WTC11 (cell line): Measurements from ENCODE around the gene PHKA1. TPM values are rescaled to one million over a fixed set of nuclear protein-coding genes. Genes with fewer than 3 reads are reported as not detected.

Source experiments
- ATAC-seq: fragments of 200-7000 bp; cut with Tn5 transposase; 2 replicates; pipeline ENCODE4 v1.10.0; 2021; ENCODE audit warnings: mild to moderate bottlenecking, moderate library complexity
- CTCF ChIA-PET: fragments of 300-600 bp; sonication (Branson Sonifier 250); formaldehyde crosslinking; loops from one replicate; lab custom pipeline; 2021; ENCODE audit warnings: antibody characterized with exemption; lab: Charles Lee
- POLR2A ChIA-PET: fragments of 350-600 bp; sonication (Branson Sonifier 250); formaldehyde crosslinking; loops from one replicate; lab custom pipeline; 2021; ENCODE audit warnings: antibody characterized with exemption; lab: Charles Lee
- DNase-seq: peaks from one replicate; pipeline ENCODE4 v3.0.0; 2021; ENCODE audit warnings: low spot score
- H3K27ac Mint-ChIP-seq: 2 replicates; pipeline ENCODE4 v1.8.0; 2021; ENCODE audit warnings: mixed read lengths
- H3K27me3 Mint-ChIP-seq: 2 replicates; pipeline ENCODE4 v1.8.0; 2021; ENCODE audit warnings: low read depth, mild to moderate bottlenecking, moderate library complexity, mixed read lengths
- H3K36me3 Mint-ChIP-seq: 2 replicates; pipeline ENCODE4 v1.8.0; 2021; ENCODE audit warnings: mixed read lengths
- H3K4me1 Mint-ChIP-seq: 2 replicates; pipeline ENCODE4 v1.8.0; 2022; ENCODE audit warnings: mixed read lengths
- H3K4me3 Mint-ChIP-seq: 2 replicates; pipeline ENCODE4 v1.8.0; 2021; ENCODE audit warnings: mild to moderate bottlenecking, moderate library complexity, mixed read lengths
- H3K9me3 Mint-ChIP-seq: 2 replicates; pipeline ENCODE4 v1.8.0; 2021; ENCODE audit warnings: mixed read lengths
- CREB1 ChIP-seq: sonication (generic); formaldehyde crosslinking; IDR thresholded peaks from 2 replicates; pipeline ENCODE4 v1.8.0; 2023; ENCODE audit warnings: mild to moderate bottlenecking, missing genetic modification reagents
- ELF4 ChIP-seq: sonication (generic); formaldehyde crosslinking; IDR thresholded peaks from 2 replicates; pipeline ENCODE4 v1.8.1; 2022; ENCODE audit warnings: low read depth, mild to moderate bottlenecking, moderate library complexity, missing genetic modification reagents
- ERG ChIP-seq: fragments of 250-450 bp; sonication (Bioruptor Pico); IDR thresholded peaks from 2 replicates; pipeline ENCODE4 v1.8.0; 2021; ENCODE audit warnings: mild to moderate bottlenecking
- ESRRA ChIP-seq: sonication (generic); formaldehyde crosslinking; IDR thresholded peaks from 2 replicates; pipeline ENCODE4 v1.8.1; 2022; ENCODE audit warnings: mild to moderate bottlenecking, missing genetic modification reagents, borderline replicate concordance
- FOXK1 ChIP-seq: sonication (generic); formaldehyde crosslinking; IDR thresholded peaks from 2 replicates; pipeline ENCODE4 v1.8.0; 2022; ENCODE audit warnings: mild to moderate bottlenecking, moderate library complexity, missing genetic modification reagents
- FOXP4 ChIP-seq: sonication (generic); formaldehyde crosslinking; IDR thresholded peaks from 2 replicates; pipeline ENCODE4 v1.8.0; 2022; ENCODE audit warnings: mild to moderate bottlenecking, missing genetic modification reagents
- JUN ChIP-seq: sonication (generic); formaldehyde crosslinking; IDR thresholded peaks from 2 replicates; pipeline ENCODE4 v1.8.0; 2023; ENCODE audit warnings: mild to moderate bottlenecking, missing genetic modification reagents
- KAT7 ChIP-seq: sonication (generic); formaldehyde crosslinking; IDR thresholded peaks from 2 replicates; pipeline ENCODE4 v1.8.1; 2023; ENCODE audit warnings: missing genetic modification reagents, mild to moderate bottlenecking, borderline replicate concordance
- MXD4 ChIP-seq: fragments of 250-450 bp; sonication (Bioruptor Pico); IDR thresholded peaks from 2 replicates; pipeline ENCODE4 v1.8.0; 2021; ENCODE audit warnings: mild to moderate bottlenecking, moderate library complexity, borderline replicate concordance
- SMAD3 ChIP-seq: sonication (generic); formaldehyde crosslinking; IDR thresholded peaks from 2 replicates; pipeline ENCODE4 v1.8.0; 2022; ENCODE audit warnings: missing genetic modification reagents, mild to moderate bottlenecking, borderline replicate concordance
- ZNF219 ChIP-seq: sonication (generic); formaldehyde crosslinking; IDR thresholded peaks from 2 replicates; pipeline ENCODE4 v1.8.0; 2023; ENCODE audit warnings: missing genetic modification reagents, mild to moderate bottlenecking, borderline replicate concordance
- ZNF396 ChIP-seq: fragments of 250-450 bp; sonication (Bioruptor Pico); IDR thresholded peaks from 2 replicates; pipeline ENCODE4 v1.8.0; 2021; ENCODE audit warnings: mild to moderate bottlenecking, moderate library complexity, borderline replicate concordance
- ZNF425 ChIP-seq: fragments of 250-450 bp; sonication (Bioruptor Pico); conservative IDR thresholded peaks from 2 replicates; pipeline ENCODE4 v1.9.0; 2021; ENCODE audit warnings: mild to moderate bottlenecking
- total RNA-seq: library from RNA; stranded (reverse); gene quantifications from 3 replicates; pipeline ENCODE4 v1.2.3, GENCODE V29; 2021
- TF ChIP-seq, protein P1 (sequence below): fragments of 250-450 bp; sonication (Bioruptor Pico); IDR thresholded peaks from 2 replicates; pipeline ENCODE4 v1.9.0; 2021; ENCODE audit warnings: moderate library complexity, mild to moderate bottlenecking, inconsistent platforms, borderline replicate concordance
- TF ChIP-seq, protein P2 (sequence below): fragments of 250-450 bp; sonication (Bioruptor Pico); IDR thresholded peaks from 2 replicates; pipeline ENCODE4 v1.9.0; 2021; ENCODE audit warnings: mild to moderate bottlenecking
- TF ChIP-seq, protein P3 (sequence below): sonication (generic); formaldehyde crosslinking; IDR thresholded peaks from 2 replicates; pipeline ENCODE4 v1.8.0; 2022; ENCODE audit warnings: mild to moderate bottlenecking, missing genetic modification reagents

Gene PHKA1
- total RNA-seq, 1 experiment from 2014 or later, result 9.9 TPM

DNA sequence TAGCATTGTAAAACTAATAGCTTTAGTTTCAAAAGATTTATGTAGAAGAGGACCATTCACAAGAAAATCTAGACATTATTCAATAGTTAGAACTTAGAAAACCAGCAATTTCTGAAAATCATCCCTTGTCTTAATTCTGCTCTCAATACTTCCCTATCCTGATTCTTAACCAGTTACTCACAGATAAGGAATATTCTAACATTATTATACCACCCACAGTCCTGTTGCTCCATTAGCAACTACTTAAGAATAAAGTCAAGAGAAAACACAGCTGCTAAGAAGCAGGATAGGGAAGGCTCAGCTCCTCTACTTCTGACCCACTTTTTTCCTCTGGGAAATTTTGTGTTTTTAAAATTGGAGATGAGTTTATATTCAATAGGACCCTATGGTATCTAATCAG is 47.7 kb downstream of the PHKA1 start (continued):
- TF ChIP-seq ZNF425 (CRISPR knock-in tag), result no peak

GRCh38 chrX:72663737-72664136 is 50.4 kb downstream of the PHKA1 start:
- TF ChIP-seq KAT7 (no peak), ZNF425 (CRISPR knock-in tag) (no peak)
- TF ChIP-seq, all 79 proteins: peak for 0
- Mint-ChIP-seq H3K4me3 (no peak overlapping the region), H3K9me3 (no peaks in the 10 kb centered on the region), H3K27me3 (no peaks in the 10 kb centered on the region), H3K27ac (no peak overlapping the region), H3K36me3 (no peaks in the 10 kb centered on the region), H3K4me1 (no peaks in the 10 kb centered on the region)
- DNase-seq (no peak), ATAC-seq (no peak)
- POLR2A ChIA-PET, result no interaction called here
- CTCF ChIA-PET, result no interaction called here

DNA sequence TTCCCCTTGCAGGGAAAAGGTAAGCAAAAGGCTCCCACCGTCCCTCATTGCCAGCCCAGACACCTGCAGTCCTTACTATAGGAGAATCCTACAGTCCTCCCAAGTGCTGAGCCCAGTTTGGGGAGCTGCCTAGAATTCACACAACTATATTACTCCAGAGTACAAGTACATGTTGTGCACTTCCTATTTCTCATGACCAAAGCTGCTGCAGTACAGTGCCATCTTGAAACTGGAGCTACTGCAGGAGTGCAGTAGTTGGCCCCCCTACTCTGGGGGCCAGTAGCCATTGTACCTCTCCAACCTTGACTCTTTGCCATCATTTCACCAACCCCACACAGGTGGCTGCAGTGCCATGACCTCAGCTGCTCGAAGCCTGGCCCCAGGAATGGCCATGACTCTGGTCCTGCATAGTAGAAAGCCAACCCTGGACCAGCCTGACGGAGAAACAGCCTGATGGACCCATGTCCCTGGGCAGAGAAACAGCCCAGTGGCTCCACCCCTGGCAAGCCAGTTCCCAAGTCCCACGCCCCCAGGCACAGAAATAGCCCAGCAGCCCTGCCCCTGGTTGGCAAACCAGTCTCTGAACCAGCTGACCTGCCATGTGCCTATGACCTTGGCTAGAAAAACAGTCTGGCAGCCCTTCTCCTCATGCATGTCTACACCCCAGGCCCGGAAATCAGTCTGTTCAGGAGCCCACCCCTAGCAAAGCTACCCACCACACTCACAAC is 51.9 kb downstream of the PHKA1 start:
- ChIA-PET POLR2A (no interaction called here), CTCF (no interaction called here)
- no peak overlapping the region for H3K4me3 Mint-ChIP-seq
- no peak for DNase-seq
- ATAC-seq, result no peak
- no peaks in the 10 kb centered on the region for H3K4me1 Mint-ChIP-seq
- no peaks in the 10 kb centered on the region for H3K36me3 Mint-ChIP-seq
- no peaks in the 10 kb centered on the region for H3K27me3 Mint-ChIP-seq
- H3K27ac Mint-ChIP-seq, result no peak overlapping the region
- no peak for TF ChIP-seq FOXK1 (CRISPR knock-in tag)
- no peak for TF ChIP-seq CREB1
- TF ChIP-seq JUN (CRISPR knock-in tag), result no peak
- no peak for TF ChIP-seq ELF4 (CRISPR knock-in tag)
- no peak for TF ChIP-seq ESRRA (CRISPR knock-in tag)
- TF ChIP-seq ERG (CRISPR knock-in tag), result no peak
- TF ChIP-seq, protein P1, sequence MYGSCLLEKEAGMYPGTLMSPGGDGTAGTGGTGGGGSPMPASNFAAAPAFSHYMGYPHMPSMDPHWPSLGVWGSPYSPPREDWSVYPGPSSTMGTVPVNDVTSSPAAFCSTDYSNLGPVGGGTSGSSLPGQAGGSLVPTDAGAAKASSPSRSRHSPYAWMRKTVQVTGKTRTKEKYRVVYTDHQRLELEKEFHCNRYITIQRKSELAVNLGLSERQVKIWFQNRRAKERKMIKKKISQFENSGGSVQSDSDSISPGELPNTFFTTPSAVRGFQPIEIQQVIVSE (CRISPR knock-in tag), result no peak
- TF ChIP-seq, protein P2, sequence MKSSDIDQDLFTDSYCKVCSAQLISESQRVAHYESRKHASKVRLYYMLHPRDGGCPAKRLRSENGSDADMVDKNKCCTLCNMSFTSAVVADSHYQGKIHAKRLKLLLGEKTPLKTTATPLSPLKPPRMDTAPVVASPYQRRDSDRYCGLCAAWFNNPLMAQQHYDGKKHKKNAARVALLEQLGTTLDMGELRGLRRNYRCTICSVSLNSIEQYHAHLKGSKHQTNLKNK (CRISPR knock-in tag), result no peak
- TF ChIP-seq ZNF219, result no peak
- TF ChIP-seq SMAD3 (CRISPR knock-in tag), result no peak
- no peak for TF ChIP-seq ZNF396 (CRISPR knock-in tag)
- no peak for TF ChIP-seq MXD4 (CRISPR knock-in tag)
- TF ChIP-seq, protein P3, sequence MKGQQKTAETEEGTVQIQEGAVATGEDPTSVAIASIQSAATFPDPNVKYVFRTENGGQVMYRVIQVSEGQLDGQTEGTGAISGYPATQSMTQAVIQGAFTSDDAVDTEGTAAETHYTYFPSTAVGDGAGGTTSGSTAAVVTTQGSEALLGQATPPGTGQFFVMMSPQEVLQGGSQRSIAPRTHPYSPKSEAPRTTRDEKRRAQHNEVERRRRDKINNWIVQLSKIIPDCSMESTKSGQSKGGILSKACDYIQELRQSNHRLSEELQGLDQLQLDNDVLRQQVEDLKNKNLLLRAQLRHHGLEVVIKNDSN (CRISPR knock-in tag), result no peak
- TF ChIP-seq FOXP4 (CRISPR knock-in tag), result no peak
- no peaks in the 10 kb centered on the region for H3K9me3 Mint-ChIP-seq
